Hepatic stellate cell (primary cell): ENCODE data around the gene COQ3.

ENCODE experiments used
- DNase-seq: peaks from one replicate; pipeline ENCODE4 v3.0.0; 2011; ENCODE audit warnings: low spot score

Gene COQ3

GRCh38 chr6:99333068-99333467 is 60.9 kb downstream of the COQ3 start:
- no peak for DNase-seq

GRCh38 chr6:99331531-99331930 is 62.5 kb downstream of the COQ3 start:
- DNase-seq = no peak

- DNase-seq = peak; percentile 68
These were observed 63.8 kb downstream of the COQ3 start for GRCh38 chr6:99330159-99330558.

GRCh38 chr6:99324996-99325395 is 69.0 kb downstream of the COQ3 start:
- no peak for DNase-seq
